GM12878 (cell line): ENCODE data around the gene LMAN1L. TPM values are rescaled to one million over a fixed set of nuclear protein-coding genes. Genes with fewer than 3 reads are reported as not detected.

Experiments
- ATAC-seq: fragments of 200-7000 bp; cut with Tn5 transposase; 3 replicates; pipeline ENCODE4 v1.9.1; 2020; ENCODE audit warnings: mild to moderate bottlenecking, moderate library complexity
- BruUV-seq: library from RNA; stranded (reverse); fragments of 400-500 nt; replicated peaks from 2 replicates; lab custom pipeline; 2021; lab: Mats Ljungman, UMichigan
- CTCF ChIA-PET: fragments of 300-600 bp; sonication (Branson Sonifier 250); formaldehyde crosslinking; extraction: SDS; loops from one replicate; lab custom pipeline; 2021; ENCODE audit warnings: inconsistent platforms; lab: Yijun Ruan, JAX
- POLR2A ChIA-PET: fragments of 350-600 bp; formaldehyde crosslinking; extraction: SDS; loops from one replicate; lab custom pipeline; 2021; ENCODE audit warnings: inconsistent platforms; lab: Charles Lee
- RAD21 ChIA-PET: fragments of 300-600 bp; sonication (Branson Sonifier 250); formaldehyde crosslinking; loops from one replicate; lab custom pipeline; 2023; ENCODE audit warnings: antibody characterized with exemption; ENCODE audit not compliant: unreplicated experiment; lab: Charles Lee
- SMC1A ChIA-PET: fragments of 300-600 bp; sonication (Branson Sonifier 250); formaldehyde crosslinking; loops from one replicate; lab custom pipeline; 2023; ENCODE audit not compliant: unreplicated experiment, uncharacterized antibody; lab: Charles Lee
- DNase-seq: peaks from one replicate; pipeline ENCODE4 v3.0.0-alpha.2; 2011; ENCODE audit warnings: low read depth, low spot score
- FAIRE-seq: peaks from 3 replicates; lab custom pipeline; 2011; peaks lifted over from hg19 to GRCh38; lab: Jason Lieb, UNC
- H2AFZ ChIP-seq: 2 replicates; pipeline ENCODE4 v1.6.0; 2011; ENCODE audit warnings: low read depth, low read length, control low read depth; ENCODE audit not compliant: control insufficient read depth
- H3K27ac ChIP-seq: 2 replicates; pipeline ENCODE4 v1.5.1; 2011; ENCODE audit warnings: control low read depth; ENCODE audit not compliant: control insufficient read depth, insufficient read depth
- H3K27me3 ChIP-seq, 2 experiments: replicated peaks in 1 of 2; 2 replicates each; pipeline versions ENCODE4 v1.6.0 to v1.6.1; 2011; ENCODE audit warnings: low read length in 1 of 2; ENCODE audit not compliant: control insufficient read depth in 2 of 2, insufficient read depth in 2 of 2
- H3K36me3 ChIP-seq, 2 experiments: 2 replicates each; pipeline ENCODE4 v1.5.1; 2011; ENCODE audit warnings: low read length in 1 of 2; ENCODE audit not compliant: control insufficient read depth in 2 of 2, insufficient read depth in 2 of 2
- H3K4me1 ChIP-seq: 2 replicates; pipeline ENCODE4 v1.6.1; 2011; ENCODE audit warnings: mild to moderate bottlenecking, low read length, moderate library complexity, mixed read lengths; ENCODE audit not compliant: control insufficient read depth, insufficient read depth
- H3K4me2 ChIP-seq: 2 replicates; pipeline ENCODE4 v1.6.0; 2011; ENCODE audit warnings: control low read depth; ENCODE audit not compliant: control insufficient read depth, insufficient read depth
- H3K4me3 ChIP-seq: fragments of 200-600 bp; sonication (generic); 2 replicates; pipeline ENCODE4 v1.5.1; 2016
- H3K79me2 ChIP-seq: 2 replicates; pipeline ENCODE4 v1.6.0; 2011; ENCODE audit warnings: low read length; ENCODE audit not compliant: control insufficient read depth, insufficient read depth
- H3K9ac ChIP-seq: 2 replicates; pipeline ENCODE4 v1.8.0; 2011; ENCODE audit warnings: low read length, control low read depth, mixed read lengths; ENCODE audit not compliant: control insufficient read depth, insufficient read depth
- H3K9me3 ChIP-seq: replicated peaks from 3 replicates; pipeline ENCODE4 v1.5.1; 2011; ENCODE audit warnings: mild to moderate bottlenecking, low read length; ENCODE audit not compliant: control insufficient read depth, insufficient read depth
- H4K20me1 ChIP-seq: 2 replicates; pipeline ENCODE4 v1.6.0; 2011; ENCODE audit not compliant: control insufficient read depth, insufficient read depth
- BHLHE40 ChIP-seq, 2 experiments: fragments of 450-650 bp in 1 of 2; IDR thresholded peaks; 2 replicates each; pipeline ENCODE4 v1.6.1; 2011 to 2017; ENCODE audit warnings: low read depth in 2 of 2, borderline replicate concordance in 1 of 2, improper control_type of control experiment in 1 of 2, low read length in 1 of 2, mild to moderate bottlenecking in 1 of 2
- ETV6 ChIP-seq, 2 experiments: fragments of 450-650 bp in 1 of 2; IDR thresholded peaks in 1 of 2; conservative IDR thresholded peaks in 1 of 2; 2 replicates each; pipeline ENCODE4 v1.6.1; 2014; ENCODE audit warnings: antibody characterized with exemption in 1 of 2, borderline replicate concordance in 1 of 2, low read depth in 1 of 2, mild to moderate bottlenecking in 1 of 2, moderate library complexity in 1 of 2
- MEF2B ChIP-seq: fragments of 450-650 bp; IDR thresholded peaks from 2 replicates; pipeline ENCODE4 v1.6.1; 2018; ENCODE audit warnings: mild to moderate bottlenecking, moderate library complexity; ENCODE audit not compliant: partially characterized antibody, poor library complexity, severe bottlenecking
- NFXL1 ChIP-seq: fragments of 450-650 bp; IDR thresholded peaks from 2 replicates; pipeline ENCODE4 v1.6.1; 2017; ENCODE audit warnings: antibody characterized with exemption, mild to moderate bottlenecking, borderline replicate concordance
- WGBS: methylation state at CpG from one replicate; pipeline ENCODE4 v1.1.6; 2016; ENCODE audit warnings: low lambda C conversion rate; ENCODE audit not compliant: insufficient replicate concordance, insufficient coverage; ENCODE audit errors: missing lambda C conversion rate; 5-methylcytosine and 5-hydroxymethylcytosine counted together
- in situ Hi-C: fragments of 300-500 bp; cut with MboI; formaldehyde crosslinking; loops from 9 replicates; pipeline ENCODE4 v1.14.3; 2018; ENCODE audit warnings: mixed read lengths
- intact Hi-C: fragments of 100-400 bp; cut with micrococcal nuclease; formaldehyde crosslinking; loops from one replicate; pipeline ENCODE4 v1.14.2; 2022; ENCODE audit not compliant: unreplicated experiment
- polyA plus RNA-seq, 11 experiments: library from polyadenylated mRNA; depleted of rRNA in 4 of 11; unstranded in 6 of 11; stranded (reverse) in 5 of 11; fragments of >200 nt; fragmentation: Nextera tagmentation in 4 of 11; fragmentation: Illumina TruSeq in 1 of 11; extraction: Ambion mirVana in 4 of 11; extraction: Trizol in 1 of 11; gene quantifications; 1 replicate in 1 of 11; 2 replicates in 10 of 11; pipeline versions ENCODE4 v1.2.1 to v1.2.3, GENCODE V29; 2011 to 2016; ENCODE audit warnings: inconsistent platforms in 2 of 11, missing spikeins in 2 of 11, low read depth in 1 of 11
- total RNA-seq, 4 experiments: library from RNA; depleted of rRNA in 3 of 4; stranded (reverse); fragments of >200 nt in 3 of 4; fragmentation: Illumina TruSeq in 1 of 4; extraction: Trizol in 1 of 4; gene quantifications; 2 replicates each; pipeline versions ENCODE4 v1.2.1 to v1.2.3, GENCODE V29; 2013 to 2021
- TF ChIP-seq, protein P1 (sequence below): IDR thresholded peaks from 2 replicates; pipeline ENCODE4 v1.6.1; 2011; ENCODE audit warnings: low read depth, low read length, improper control_type of control experiment, borderline replicate concordance
- TF ChIP-seq, protein P2 (sequence below): IDR thresholded peaks from 2 replicates; pipeline ENCODE4 v1.6.1; 2012; ENCODE audit warnings: improper control_type of control experiment, low read depth, low read length; ENCODE audit not compliant: insufficient replicate concordance

Gene LMAN1L
- total and polyA plus RNA-seq, 10 of the 15 experiments (the other 5 are each of a cell fraction or from before 2014, with no cell fraction given): not detected

DNA sequence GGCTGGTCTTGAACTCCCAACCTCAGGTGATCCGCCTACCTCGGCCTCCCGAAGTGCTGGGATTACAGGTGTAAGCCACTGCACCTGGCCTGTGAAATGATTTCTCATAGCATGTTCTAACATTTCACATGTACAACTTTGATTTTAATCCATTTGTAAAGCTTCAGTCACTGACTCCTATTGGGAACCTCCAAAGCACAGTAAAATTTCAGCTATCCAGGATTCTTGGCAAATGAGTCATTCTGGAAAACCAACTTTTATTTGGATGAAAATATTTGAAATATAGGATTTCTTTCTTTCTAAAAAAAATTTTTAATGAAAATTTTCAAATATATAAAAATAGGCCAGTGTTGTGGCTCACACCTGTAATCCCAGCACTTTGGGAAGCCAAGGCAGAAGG is 2.7 kb upstream of the LMAN1L start:
- ChIA-PET SMC1A (interaction anchor here (0.7 to 1.2 kb wide), 2 partner anchors 17 to 23 kb away, joined by 3 read pairs; no protein-coding TSS in a partner anchor), POLR2A (interaction anchor here (0.8 kb wide), 1 partner anchor 97 kb away, joined by 3 read pairs; the partner anchor contains the start of gene FAM219B)
- Histone ChIP-seq H3K4me2 (no peak overlapping the region), H3K36me3 (no peaks in the 10 kb centered on the region), H3K27me3 (no peaks in the 10 kb centered on the region), H2AFZ (no peak overlapping the region)
- FAIRE-seq: no peak
- ATAC-seq: no peak
- in situ Hi-C loops: no loop called here
- no peak for DNase-seq
- TF ChIP-seq NFXL1 (no peak), BHLHE40 (IDR thresholded peaks at IDR 0.05; ENCODE audit: borderline replicate concordance in 1 of 2, low read depth in 2 of 2, low read length in 1 of 2) (no peak), ETV6 (conservative IDR thresholded peaks at IDR 0.05 in 1 of 2, IDR thresholded peaks at IDR 0.05 in 1 of 2; ENCODE audit: borderline replicate concordance in 1 of 2, low read depth in 1 of 2) (no peak), MEF2B (no peak)
- TF ChIP-seq, protein P1, sequence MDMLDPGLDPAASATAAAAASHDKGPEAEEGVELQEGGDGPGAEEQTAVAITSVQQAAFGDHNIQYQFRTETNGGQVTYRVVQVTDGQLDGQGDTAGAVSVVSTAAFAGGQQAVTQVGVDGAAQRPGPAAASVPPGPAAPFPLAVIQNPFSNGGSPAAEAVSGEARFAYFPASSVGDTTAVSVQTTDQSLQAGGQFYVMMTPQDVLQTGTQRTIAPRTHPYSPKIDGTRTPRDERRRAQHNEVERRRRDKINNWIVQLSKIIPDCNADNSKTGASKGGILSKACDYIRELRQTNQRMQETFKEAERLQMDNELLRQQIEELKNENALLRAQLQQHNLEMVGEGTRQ: no peak
- TF ChIP-seq, protein P2, sequence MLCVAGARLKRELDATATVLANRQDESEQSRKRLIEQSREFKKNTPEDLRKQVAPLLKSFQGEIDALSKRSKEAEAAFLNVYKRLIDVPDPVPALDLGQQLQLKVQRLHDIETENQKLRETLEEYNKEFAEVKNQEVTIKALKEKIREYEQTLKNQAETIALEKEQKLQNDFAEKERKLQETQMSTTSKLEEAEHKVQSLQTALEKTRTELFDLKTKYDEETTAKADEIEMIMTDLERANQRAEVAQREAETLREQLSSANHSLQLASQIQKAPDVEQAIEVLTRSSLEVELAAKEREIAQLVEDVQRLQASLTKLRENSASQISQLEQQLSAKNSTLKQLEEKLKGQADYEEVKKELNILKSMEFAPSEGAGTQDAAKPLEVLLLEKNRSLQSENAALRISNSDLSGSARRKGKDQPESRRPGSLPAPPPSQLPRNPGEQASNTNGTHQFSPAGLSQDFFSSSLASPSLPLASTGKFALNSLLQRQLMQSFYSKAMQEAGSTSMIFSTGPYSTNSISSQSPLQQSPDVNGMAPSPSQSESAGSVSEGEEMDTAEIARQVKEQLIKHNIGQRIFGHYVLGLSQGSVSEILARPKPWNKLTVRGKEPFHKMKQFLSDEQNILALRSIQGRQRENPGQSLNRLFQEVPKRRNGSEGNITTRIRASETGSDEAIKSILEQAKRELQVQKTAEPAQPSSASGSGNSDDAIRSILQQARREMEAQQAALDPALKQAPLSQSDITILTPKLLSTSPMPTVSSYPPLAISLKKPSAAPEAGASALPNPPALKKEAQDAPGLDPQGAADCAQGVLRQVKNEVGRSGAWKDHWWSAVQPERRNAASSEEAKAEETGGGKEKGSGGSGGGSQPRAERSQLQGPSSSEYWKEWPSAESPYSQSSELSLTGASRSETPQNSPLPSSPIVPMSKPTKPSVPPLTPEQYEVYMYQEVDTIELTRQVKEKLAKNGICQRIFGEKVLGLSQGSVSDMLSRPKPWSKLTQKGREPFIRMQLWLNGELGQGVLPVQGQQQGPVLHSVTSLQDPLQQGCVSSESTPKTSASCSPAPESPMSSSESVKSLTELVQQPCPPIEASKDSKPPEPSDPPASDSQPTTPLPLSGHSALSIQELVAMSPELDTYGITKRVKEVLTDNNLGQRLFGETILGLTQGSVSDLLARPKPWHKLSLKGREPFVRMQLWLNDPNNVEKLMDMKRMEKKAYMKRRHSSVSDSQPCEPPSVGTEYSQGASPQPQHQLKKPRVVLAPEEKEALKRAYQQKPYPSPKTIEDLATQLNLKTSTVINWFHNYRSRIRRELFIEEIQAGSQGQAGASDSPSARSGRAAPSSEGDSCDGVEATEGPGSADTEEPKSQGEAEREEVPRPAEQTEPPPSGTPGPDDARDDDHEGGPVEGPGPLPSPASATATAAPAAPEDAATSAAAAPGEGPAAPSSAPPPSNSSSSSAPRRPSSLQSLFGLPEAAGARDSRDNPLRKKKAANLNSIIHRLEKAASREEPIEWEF: no peak
- TF ChIP-seq, all 136 proteins: peak for 0
- Histone ChIP-seq H3K9ac (no peak overlapping the region), H3K4me1 (no peaks in the 10 kb centered on the region), H4K20me1 (no peaks in the 10 kb centered on the region), H3K4me3 (no peak overlapping the region), H3K9me3 (no peaks in the 10 kb centered on the region), H3K27ac (no peak overlapping the region), H3K79me2 (no peaks in the 10 kb centered on the region)
- RAD21 ChIA-PET: interaction anchor here (0.7 to 2.5 kb wide), 4 partner anchors 10 to 92 kb away, joined by 3 to 10 read pairs (median 6); no protein-coding TSS in a partner anchor
- intact Hi-C loops: no loop called here
- WGBS: 0% methylated on average over 3 of the region's 3 CpGs
- BruUV-seq: no TSS peak
- CTCF ChIA-PET: interaction anchor here (1.0 to 3.7 kb wide), 7 partner anchors 10 to 140 kb away, joined by 3 to 21 read pairs (median 7); no protein-coding TSS in a partner anchor
